AML-193 (cell line): ENCODE measurements around the gene MLST8.

Source experiments
- DNase-seq, 2 experiments: peaks; one replicate each; lab custom pipeline; 2025; lab: John Stamatoyannopoulos, UW

MLST8 gene

GRCh38 chr16:2173366-2173765 lies 31.9 kb upstream of the MLST8 start:
- DNase-seq, result no peak

GRCh38 chr16:2173916-2174315 lies 31.3 kb upstream of the MLST8 start:
- no peak for DNase-seq

DNA sequence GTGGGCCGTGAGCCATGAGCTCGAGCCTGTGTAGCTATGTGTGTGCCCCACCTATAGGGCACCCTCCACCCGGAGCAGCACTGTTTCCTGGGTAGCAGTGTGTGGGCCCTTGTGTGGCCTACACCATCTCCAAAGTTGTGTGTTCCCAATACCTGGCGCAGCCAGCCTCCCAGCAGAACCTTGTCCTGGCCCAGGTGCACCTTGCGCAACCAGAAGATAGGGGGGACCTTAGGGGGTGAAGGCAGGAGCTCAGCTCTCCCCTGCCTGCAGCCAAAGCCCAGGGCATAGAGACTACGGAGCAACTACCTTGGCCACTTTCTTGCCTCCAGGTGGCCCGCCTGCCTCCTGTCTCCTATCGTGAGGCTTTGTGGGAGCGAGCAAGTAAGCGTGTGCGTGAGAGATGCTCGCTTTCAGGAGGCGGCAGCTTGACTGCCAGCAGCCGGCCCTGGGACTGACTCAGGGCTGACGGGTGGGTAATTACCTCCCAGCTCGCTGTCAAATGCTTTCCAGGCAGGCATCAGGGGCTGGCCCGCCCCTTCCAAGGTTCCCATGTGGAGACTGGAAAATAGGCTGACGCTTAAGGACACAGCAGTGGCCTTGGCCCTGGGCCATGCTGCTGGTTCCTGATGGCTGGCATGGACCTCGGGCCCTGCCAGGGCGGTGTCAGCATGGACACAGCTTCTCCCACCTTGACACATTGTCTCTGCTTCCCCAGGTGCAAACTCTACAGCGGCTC lies 30.7 kb upstream of the MLST8 start:
- DNase-seq, result no peak

DNA sequence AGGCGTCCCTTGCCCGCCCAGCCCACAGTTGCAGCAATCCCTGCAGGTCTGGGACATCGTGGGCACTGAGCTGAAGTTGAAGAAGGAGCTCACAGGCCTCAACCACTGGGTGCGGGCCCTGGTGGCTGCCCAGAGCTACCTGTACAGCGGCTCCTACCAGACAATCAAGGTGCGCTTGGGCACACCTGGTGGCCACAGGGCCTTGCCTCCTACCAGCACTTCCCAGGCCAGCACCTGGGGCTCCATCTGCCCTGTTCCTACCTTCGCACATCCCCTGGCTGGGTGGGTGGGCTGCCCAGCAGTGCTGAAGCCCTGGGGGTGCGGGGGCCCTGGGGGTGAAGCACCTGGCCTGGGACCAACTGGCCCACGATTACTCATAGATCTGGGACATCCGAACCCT lies 29.8 kb upstream of the MLST8 start:
- no peak for DNase-seq

DNA sequence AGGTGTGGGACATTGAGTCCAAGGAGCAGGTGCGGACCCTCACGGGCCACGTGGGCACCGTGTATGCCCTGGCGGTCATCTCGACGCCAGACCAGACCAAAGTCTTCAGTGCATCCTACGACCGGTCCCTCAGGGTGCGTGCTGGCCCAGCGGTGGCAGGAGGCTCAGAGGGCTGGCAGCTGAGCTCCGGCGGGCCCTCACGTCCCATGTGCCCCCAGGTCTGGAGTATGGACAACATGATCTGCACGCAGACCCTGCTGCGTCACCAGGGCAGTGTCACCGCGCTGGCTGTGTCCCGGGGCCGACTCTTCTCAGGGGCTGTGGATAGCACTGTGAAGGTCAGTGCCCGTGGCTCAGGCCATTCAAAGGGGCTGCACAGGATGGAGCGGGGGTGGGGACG lies 29.2 kb upstream of the MLST8 start:
- DNase-seq, result no peak

GRCh38 chr16:2177101-2177500 lies 28.2 kb upstream of the MLST8 start:
- no peak for DNase-seq

- DNase-seq, result no peak
Measured at GRCh38 chr16:2177561-2177960, 27.7 kb upstream of the MLST8 start.

- no peak for DNase-seq
Measured at GRCh38 chr16:2178321-2179106, 26.7 kb upstream of the MLST8 start.

DNA sequence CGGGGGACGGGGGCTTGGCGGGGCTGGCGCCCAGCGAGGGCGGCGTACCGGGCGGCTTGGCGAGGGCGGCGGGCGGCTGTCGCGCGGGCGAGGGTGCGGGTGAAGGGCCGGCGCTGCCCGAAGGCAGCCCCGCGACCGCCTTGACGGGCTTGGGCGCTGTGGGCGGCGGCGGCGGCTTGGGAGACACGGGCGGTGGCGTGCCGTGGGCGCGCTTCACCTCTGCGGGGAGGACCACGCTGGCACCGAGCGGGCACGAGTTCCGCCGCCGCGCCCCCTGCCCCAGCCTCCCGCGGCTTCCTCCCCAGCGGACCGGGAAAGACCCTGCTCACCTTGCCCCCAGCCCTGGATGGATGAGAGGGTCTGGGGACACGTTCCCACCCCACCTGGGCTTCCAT lies 26.1 kb upstream of the MLST8 start:
- no peak for DNase-seq

DNA sequence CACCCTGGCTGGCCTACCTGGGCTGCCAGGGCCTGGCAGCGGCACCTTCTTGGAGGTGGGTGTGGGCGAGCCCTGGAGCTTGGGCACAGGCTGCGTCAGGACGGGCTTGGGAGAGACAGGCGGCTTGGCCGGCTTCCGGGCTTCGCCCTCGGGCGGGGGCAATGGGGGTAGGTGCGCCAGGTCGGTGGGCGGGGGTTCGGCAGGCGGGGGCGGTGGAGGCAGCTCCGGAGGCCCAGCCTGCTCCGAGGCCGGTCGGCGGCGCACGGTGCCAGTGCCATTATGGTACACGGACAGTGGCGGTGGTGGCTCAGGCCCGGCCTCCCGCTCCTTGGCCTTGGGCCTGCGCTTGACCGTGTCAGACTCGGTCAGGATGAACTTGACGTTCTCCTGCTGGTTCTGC lies 25.7 kb upstream of the MLST8 start:
- DNase-seq, result no peak

GRCh38 chr16:2180461-2180860 lies 24.8 kb upstream of the MLST8 start:
- no peak for DNase-seq

GRCh38 chr16:2180962-2181923 lies 24.0 kb upstream of the MLST8 start:
- DNase-seq, result no peak

DNA sequence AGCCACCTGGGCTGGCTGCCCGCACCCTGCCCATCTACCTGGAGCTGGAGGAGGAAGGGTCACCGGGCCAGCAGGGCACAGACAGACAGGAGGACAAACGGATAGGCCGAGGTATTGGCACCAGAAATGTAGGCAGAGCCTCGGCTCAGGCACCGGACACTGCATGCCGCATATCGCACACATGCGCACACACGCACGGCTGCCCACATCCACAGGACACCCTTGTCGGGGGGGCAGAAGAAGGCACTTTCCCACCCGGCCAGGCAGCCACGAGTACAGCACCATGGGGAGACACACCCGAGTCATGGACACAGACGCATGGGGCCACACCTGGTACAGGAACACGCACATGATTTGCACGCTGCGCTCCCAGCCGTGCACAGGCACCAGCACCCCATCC lies 23.3 kb upstream of the MLST8 start:
- no peak for DNase-seq

DNA sequence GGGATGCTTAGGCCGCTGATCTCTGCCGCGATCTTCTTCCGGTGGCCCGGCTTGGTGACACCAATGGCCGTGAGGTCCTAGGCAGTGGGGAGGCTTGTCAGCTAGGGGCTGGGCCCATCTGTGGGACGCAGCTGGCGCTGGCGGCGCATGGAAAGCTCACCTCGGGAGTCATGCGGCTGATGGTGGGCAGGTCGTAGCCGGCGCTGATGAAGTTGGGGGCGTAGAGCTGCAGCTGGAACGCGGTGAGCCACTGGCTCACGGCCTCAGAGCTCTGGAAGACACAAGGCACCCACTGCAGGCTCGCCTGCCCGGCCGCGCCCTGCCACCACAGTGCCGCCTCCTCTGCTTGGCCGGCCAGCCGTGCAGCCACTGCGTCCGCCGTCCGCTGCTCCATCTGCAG lies 21.6 kb upstream of the MLST8 start:
- DNase-seq, result no peak

- no peak for DNase-seq
Measured at GRCh38 chr16:2184346-2184745, 20.9 kb upstream of the MLST8 start.

- DNase-seq, result no peak
Measured at GRCh38 chr16:2184962-2185361, 20.3 kb upstream of the MLST8 start.

DNA sequence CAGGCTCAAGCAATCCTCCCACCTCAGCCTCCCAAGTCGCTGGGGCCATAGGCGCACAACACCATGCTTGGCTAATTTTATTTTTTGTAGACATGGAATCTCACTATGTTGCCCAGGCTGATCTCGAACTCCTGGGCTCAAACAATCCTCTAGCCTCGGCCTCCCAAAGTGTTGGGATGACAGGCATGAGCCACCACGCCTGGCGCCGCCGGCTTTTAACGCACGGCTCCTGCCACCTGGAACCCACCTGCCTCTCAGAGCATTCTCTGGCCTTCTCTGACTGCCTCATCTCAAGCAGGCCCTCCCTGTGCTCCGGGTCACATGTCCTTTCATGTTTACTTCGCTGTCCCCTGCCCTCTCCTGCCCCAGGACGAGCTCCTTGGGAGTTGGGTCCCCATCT lies 19.2 kb upstream of the MLST8 start:
- no peak for DNase-seq

- no peak for DNase-seq
Measured at GRCh38 chr16:2186505-2186904, 18.7 kb upstream of the MLST8 start.

DNA sequence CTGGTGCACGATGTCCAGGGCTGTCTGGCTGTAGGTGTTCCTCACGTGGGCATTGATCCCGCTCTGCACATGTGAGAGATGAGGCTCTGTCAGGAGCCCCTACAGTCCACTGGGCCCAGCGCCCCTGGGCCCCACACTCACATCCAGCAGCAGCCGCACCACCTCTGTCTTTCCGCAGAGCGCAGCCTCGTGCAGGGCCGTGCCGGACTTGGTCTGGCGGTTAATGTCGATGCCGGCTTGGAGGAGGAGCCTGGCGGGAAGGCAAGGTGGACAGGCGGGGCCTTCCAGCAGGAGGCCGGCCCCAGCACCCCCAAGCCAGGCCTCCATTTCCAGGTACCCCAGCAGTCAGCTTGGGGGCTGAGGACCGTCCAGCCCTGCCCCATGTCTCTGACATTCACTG lies 18.0 kb upstream of the MLST8 start:
- DNase-seq, result no peak

- no peak for DNase-seq
Measured at GRCh38 chr16:2188395-2188794, 16.9 kb upstream of the MLST8 start.

GRCh38 chr16:2189252-2189893 lies 15.9 kb upstream of the MLST8 start:
- no peak for DNase-seq
